ENCODE data around the gene MN1. TPM values are rescaled to one million over a fixed set of nuclear protein-coding genes. Genes with fewer than 3 reads are reported as not detected.

The MN1 gene
- total and polyA plus RNA-seq, 2 of the 8 experiments (the other 6 are each of a cell fraction or from before 2014, with no cell fraction given), result 3.1 to 4.9 TPM

- WGBS, 2 experiments (ENCODE audit: extremely low coverage in 1 of 2, insufficient coverage in 1 of 2, insufficient read length in 1 of 2, insufficient replicate concordance in 2 of 2, low coverage in 1 of 2, low lambda C conversion rate in 2 of 2, missing lambda C conversion rate in 1 of 2), result 78% methylated on average over 9 of the region's 9 CpGs; no CpG with 5 or more reads in 1 of the 2 experiments
- peaks cover 0 to 9% (median 4%) of the 10 kb centered on the region in 4 experiments; a peak in 6 of 7 replicates for H3K4me1 ChIP-seq (replicated peaks in 1 of 4; ENCODE audit: control insufficient read depth in 3 of 4, insufficient read depth in 4 of 4, low read length in 3 of 4)
- no peak overlapping the region for H2BK15ac ChIP-seq (ENCODE audit: low read length)
- H2BK120ac ChIP-seq (replicated peaks; ENCODE audit: low read depth, low read length), result no peak overlapping the region
- peaks cover 16% of the 10 kb centered on the region for H3K79me1 ChIP-seq (ENCODE audit: low read depth, low read length)
- H3K36me3 ChIP-seq (ENCODE audit: control insufficient read depth in 2 of 4, insufficient read depth in 4 of 4, low read length in 3 of 4), result 0 out of 8 replicates have a peak, but pooled peaks cover 0 to 3% (median 0%) of the 10 kb centered on the region in 4 experiments
- DNase-seq (ENCODE audit: low read depth in 1 of 2, low spot score in 2 of 2) (no peak), FAIRE-seq (no peak)
- H3K9ac ChIP-seq (replicated peaks in 1 of 4; ENCODE audit: extremely low read depth in 1 of 4, low read depth in 3 of 4, low read length in 3 of 4), result no peak overlapping the region
- no peak overlapping the region for H3K27ac ChIP-seq (ENCODE audit: low read depth, low read length)
- no peaks in the 10 kb centered on the region; the same call in 1 of the 2 replicates for H3K23me2 ChIP-seq (ENCODE audit: low read depth, low read length)
- H3K18ac ChIP-seq (ENCODE audit: extremely low read depth, low read length), result no peak overlapping the region
- no peak overlapping the region for H3K56ac ChIP-seq (replicated peaks; ENCODE audit: insufficient read length, low read depth, low read length)
- no peaks in the 10 kb centered on the region; a peak in 1 of 7 replicates for H3K27me3 ChIP-seq (replicated peaks in 1 of 4; ENCODE audit: control insufficient read depth in 3 of 4, extremely low read depth in 1 of 4, insufficient read depth in 3 of 4, low read length in 3 of 4)
- H2BK20ac ChIP-seq (ENCODE audit: low read length), result no peak overlapping the region
- H3K9me3 ChIP-seq (ENCODE audit: insufficient read depth in 2 of 2, low read depth in 1 of 2, low read length in 1 of 2), result no peaks in the 10 kb centered on the region
- H4K91ac ChIP-seq (replicated peaks; ENCODE audit: insufficient read length, low read length), result no peak overlapping the region
- no peak overlapping the region for H4K5ac ChIP-seq (ENCODE audit: insufficient read length, low read depth, low read length)
- ChIA-PET POLR2A (ENCODE audit: partially characterized antibody) (no interaction called here), CTCF (ENCODE audit: partially characterized antibody) (no interaction called here)
- no peak overlapping the region for H3K4ac ChIP-seq (replicated peaks; ENCODE audit: insufficient read length, low read depth, low read length)
- peaks cover 11 to 68% of the 10 kb centered on the region in 2 experiments for H3K79me2 ChIP-seq (ENCODE audit: control insufficient read depth in 1 of 2, insufficient read depth in 2 of 2, low read length in 2 of 2)
- no peak overlapping the region for H4K8ac ChIP-seq (ENCODE audit: extremely low read depth, insufficient read depth, low read length)
- no peak overlapping the region for H2BK12ac ChIP-seq (ENCODE audit: low read depth, low read length)
- H3K4me2 ChIP-seq (ENCODE audit: insufficient read depth in 1 of 2, low read depth in 2 of 2, low read length in 2 of 2), result no peak overlapping the region
- H3K14ac ChIP-seq (ENCODE audit: insufficient read length), result no peak overlapping the region
- no peak overlapping the region for H3K23ac ChIP-seq (ENCODE audit: insufficient read length)
- H2BK5ac ChIP-seq (ENCODE audit: low read depth, low read length), result no peak overlapping the region
- no peak overlapping the region for H2AK5ac ChIP-seq (ENCODE audit: low read depth, low read length)
- no peak overlapping the region for H2AFZ ChIP-seq (ENCODE audit: low read length)
- H4K20me1 ChIP-seq (replicated peaks in 1 of 2; ENCODE audit: control insufficient read depth in 1 of 2, insufficient read depth in 2 of 2, low read length in 2 of 2), result peaks cover 0 to 5% of the 10 kb centered on the region in 2 experiments
- no peak overlapping the region for H3K4me3 ChIP-seq (ENCODE audit: extremely low read depth in 1 of 4, insufficient read depth in 2 of 4, low read depth in 3 of 4, low read length in 4 of 4)
- TF ChIP-seq EGR1 (IDR thresholded peaks at IDR 0.05; ENCODE audit: borderline replicate concordance, low read depth, low read length) (no peak), RAD21 (IDR thresholded peaks at IDR 0.05 in 1 of 2, conservative IDR thresholded peaks at IDR 0.05 in 1 of 2; ENCODE audit: low read depth in 2 of 2, low read length in 2 of 2) (no peak), ATF3 (IDR thresholded peaks at IDR 0.05; ENCODE audit: insufficient read depth, low read depth, low read length) (no peak), HDAC6 (IDR thresholded peaks at IDR 0.05; ENCODE audit: low read depth, low read length) (no peak), RXRA (IDR thresholded peaks at IDR 0.05; ENCODE audit: insufficient read depth, low read depth, low read length) (no peak), RNF2 (IDR thresholded peaks at IDR 0.05; ENCODE audit: borderline replicate concordance, low read depth, low read length, missing control alignments, poor library complexity, severe bottlenecking) (no peak), TCF12 (IDR thresholded peaks at IDR 0.05; ENCODE audit: low read depth, low read length) (no peak), POLR2AphosphoS5 (IDR thresholded peaks at IDR 0.05; ENCODE audit: low read depth, low read length) (no peak), BRCA1 (IDR thresholded peaks at IDR 0.05; ENCODE audit: low read depth, low read length) (no peak), ZNF274 (IDR thresholded peaks at IDR 0.05; ENCODE audit: borderline replicate concordance, extremely low read depth, low read length) (no peak)
Measured at GRCh38 chr22:27717094-27717493, 84.5 kb downstream of the MN1 start.
